ENCODE results near the gene TUBGCP2. TPM values are rescaled to one million over a fixed set of nuclear protein-coding genes. Genes with fewer than 3 reads are reported as not detected.
A peak's percentile ranks its signal among the peaks of the same experiment; 100 is the strongest.

The TUBGCP2 gene
- total and polyA plus RNA-seq, 2 donors from 2014 or later = 61.4 to 93.3 TPM

- Histone ChIP-seq H3K9ac (ENCODE audit: low read length in 3 of 3) (no peak overlapping the region), H3K9me3 (ENCODE audit: control insufficient read depth in 2 of 3, insufficient read depth in 1 of 3, low read length in 3 of 3) (no peaks in the 10 kb centered on the region), H3K27me3 (ENCODE audit: control insufficient read depth, insufficient read depth, low read length) (peaks cover 29% of the 10 kb centered on the region), H3K27ac (ENCODE audit: low read depth in 2 of 2, low read length in 2 of 2) (no peak overlapping the region), H3K4me1 (ENCODE audit: control insufficient read depth in 2 of 3, insufficient read depth in 2 of 3, low read depth in 1 of 3, low read length in 3 of 3) (no peaks in the 10 kb centered on the region), H3K4me3 (ENCODE audit: low read length in 3 of 3) (no peak overlapping the region), H3K36me3 (ENCODE audit: control insufficient read depth in 2 of 3, insufficient read depth in 3 of 3, low read length in 3 of 3) (no peaks in the 10 kb centered on the region)
- no peak for TF ChIP-seq CTCF (IDR thresholded peaks at IDR 0.05; ENCODE audit: borderline replicate concordance, extremely low read depth, insufficient read depth)
- FAIRE-seq (no peak), DNase-seq (no peak)
- intact Hi-C loops (cut with DNase I) = no loop called here
These were observed 76.6 kb downstream of the TUBGCP2 start for GRCh38 chr10:133231946-133232574.

GRCh38 chr10:133231244-133231945, 77.3 kb downstream of the TUBGCP2 start:
- no peak for FAIRE-seq
- Histone ChIP-seq H3K9me3 (ENCODE audit: control insufficient read depth in 2 of 3, insufficient read depth in 1 of 3, low read length in 3 of 3) (no peaks in the 10 kb centered on the region), H3K4me1 (ENCODE audit: control insufficient read depth in 2 of 3, insufficient read depth in 2 of 3, low read depth in 1 of 3, low read length in 3 of 3) (no peaks in the 10 kb centered on the region), H3K4me3 (ENCODE audit: low read length in 3 of 3) (no peak overlapping the region), H3K9ac (ENCODE audit: low read length in 3 of 3) (no peak overlapping the region), H3K36me3 (ENCODE audit: control insufficient read depth in 2 of 3, insufficient read depth in 3 of 3, low read length in 3 of 3) (no peaks in the 10 kb centered on the region), H3K27me3 (ENCODE audit: control insufficient read depth, insufficient read depth, low read length) (peaks cover 29% of the 10 kb centered on the region), H3K27ac (ENCODE audit: low read depth in 2 of 2, low read length in 2 of 2) (no peak overlapping the region)
- intact Hi-C loops (cut with DNase I) = no loop called here
- peak in 2 of 5 donors; percentile 61 to 71 for DNase-seq
- TF ChIP-seq CTCF (IDR thresholded peaks at IDR 0.05; ENCODE audit: borderline replicate concordance, extremely low read depth, insufficient read depth) = no peak

GRCh38 chr10:133230387-133231195, 78.1 kb downstream of the TUBGCP2 start:
- Histone ChIP-seq H3K4me1 (ENCODE audit: control insufficient read depth in 2 of 3, insufficient read depth in 2 of 3, low read depth in 1 of 3, low read length in 3 of 3) (no peaks in the 10 kb centered on the region), H3K4me3 (ENCODE audit: low read length in 3 of 3) (no peak overlapping the region), H3K9ac (ENCODE audit: low read length in 3 of 3) (no peak overlapping the region), H3K36me3 (ENCODE audit: control insufficient read depth in 2 of 3, insufficient read depth in 3 of 3, low read length in 3 of 3) (no peaks in the 10 kb centered on the region), H3K9me3 (ENCODE audit: control insufficient read depth in 2 of 3, insufficient read depth in 1 of 3, low read length in 3 of 3) (no peaks in the 10 kb centered on the region), H3K27ac (ENCODE audit: low read depth in 2 of 2, low read length in 2 of 2) (no peak overlapping the region), H3K27me3 (ENCODE audit: control insufficient read depth, insufficient read depth, low read length) (peaks cover 26% of the 10 kb centered on the region)
- FAIRE-seq = no peak
- peak in 4 of 5 donors; percentile 65 to 79 (median 74) for DNase-seq
- intact Hi-C loops (cut with DNase I) = no loop called here
- TF ChIP-seq CTCF (IDR thresholded peaks at IDR 0.05; ENCODE audit: borderline replicate concordance, extremely low read depth, insufficient read depth) = no peak
